Right lobe of liver (tissue), 6 donors: ENCODE data around the gene ELMOD3. TPM values are rescaled to one million over a fixed set of nuclear protein-coding genes. Genes with fewer than 3 reads are reported as not detected.

Experiments used
- ATAC-seq, 4 donors: fragments of 200-7000 bp; cut with Tn5 transposase; one replicate each; pipeline ENCODE4 v1.9.1; 2020; ENCODE audit warnings: mild to moderate bottlenecking in 4 of 4, moderate library complexity in 4 of 4
- DNase-seq, 3 donors: peaks; one replicate each; pipeline ENCODE4 v3.0.0-alpha.2; 2020
- H3K27ac ChIP-seq, 3 donors: fragments of 200-600 bp; one replicate each; pipeline ENCODE4 v1.8.0; 2022
- H3K27me3 ChIP-seq, 2 donors: fragments of 200-600 bp; one replicate each; pipeline ENCODE4 v1.8.0; 2022
- H3K36me3 ChIP-seq, 4 donors: fragments of 200-600 bp; sonication (generic) in 1 of 4; one replicate each; pipeline versions ENCODE4 v1.5.1 to v1.8.0; 2017 to 2022; ENCODE audit warnings: control low read depth in 1 of 4
- H3K4me1 ChIP-seq, 4 donors: fragments of 200-600 bp; sonication (generic) in 1 of 4; one replicate each; pipeline versions ENCODE4 v1.5.1 to v1.8.0; 2017 to 2022; ENCODE audit warnings: control low read depth in 1 of 4
- H3K4me3 ChIP-seq, 3 donors: fragments of 200-600 bp; one replicate each; pipeline ENCODE4 v1.8.0; 2022
- H3K9me3 ChIP-seq, 4 donors: fragments of 200-600 bp; sonication (generic) in 1 of 4; one replicate each; pipeline versions ENCODE4 v1.5.1 to v1.8.0; 2017 to 2022; ENCODE audit warnings: control low read depth in 1 of 4
- POLR2A ChIP-seq: fragments of 450-650 bp; IDR thresholded peaks from one replicate; pipeline ENCODE4 v1.6.1; 2017; ENCODE audit warnings: antibody characterized with exemption, mild to moderate bottlenecking
- whole genome bisulfite sequencing: methylation state at CpG from one replicate; pipeline ENCODE4 v1.1.6; 2018; ENCODE audit warnings: low coverage, low lambda C conversion rate; ENCODE audit not compliant: insufficient coverage; ENCODE audit errors: missing lambda C conversion rate; 5-methylcytosine and 5-hydroxymethylcytosine counted together
- intact Hi-C, 2 donors: fragments of 100-400 bp; cut with DNase I; formaldehyde crosslinking; loops; one replicate each; pipeline versions ENCODE4 v1.11.2 to v1.14.1; 2022
- long read RNA-seq: library from polyadenylated mRNA; unstranded; transcript quantifications from one replicate; pipeline ENCODE4 v2.0.0, GENCODE V29; 2019
- total RNA-seq, 6 experiments: library from RNA; depleted of rRNA in 2 of 6; stranded (reverse); fragments of >200 nt in 2 of 6; fragmentation: NEBNext Ultra II Directional in 3 of 6; extraction: Animal tissue kit (Norgen Biotek cat#: 25700) in 3 of 6; gene quantifications; one replicate each; pipeline versions ENCODE4 v1.1.0 to v1.2.4, GENCODE V29; 2016 to 2023
- TF ChIP-seq, protein P1 (sequence below), 4 donors: fragments of 200-600 bp in 3 of 4; fragments of 450-650 bp in 1 of 4; IDR thresholded peaks; one replicate each; pipeline versions ENCODE4 v1.5.1 to v1.8.0; 2016 to 2022; ENCODE audit warnings: antibody characterized with exemption in 4 of 4, mild to moderate bottlenecking in 2 of 4
- donor health status: DM: no; HTN: yes; CAD: no.
- donor health status: DM: no; HTN: no; CAD: no.
- donor health status: DM: no; HTN: no; CAD: no.
- donor health status: DM: no; HTN: yes; CAD: no.
- donor health status: DM: no; HTN: yes; CAD: no.

ELMOD3 gene
- 10 to 100 TPM in 3 of 6 experiments, 1 to 10 TPM in 3; 7.4 to 12.8 (median 9.5) TPM for total RNA-seq
- long read RNA-seq = 0 reads

DNA sequence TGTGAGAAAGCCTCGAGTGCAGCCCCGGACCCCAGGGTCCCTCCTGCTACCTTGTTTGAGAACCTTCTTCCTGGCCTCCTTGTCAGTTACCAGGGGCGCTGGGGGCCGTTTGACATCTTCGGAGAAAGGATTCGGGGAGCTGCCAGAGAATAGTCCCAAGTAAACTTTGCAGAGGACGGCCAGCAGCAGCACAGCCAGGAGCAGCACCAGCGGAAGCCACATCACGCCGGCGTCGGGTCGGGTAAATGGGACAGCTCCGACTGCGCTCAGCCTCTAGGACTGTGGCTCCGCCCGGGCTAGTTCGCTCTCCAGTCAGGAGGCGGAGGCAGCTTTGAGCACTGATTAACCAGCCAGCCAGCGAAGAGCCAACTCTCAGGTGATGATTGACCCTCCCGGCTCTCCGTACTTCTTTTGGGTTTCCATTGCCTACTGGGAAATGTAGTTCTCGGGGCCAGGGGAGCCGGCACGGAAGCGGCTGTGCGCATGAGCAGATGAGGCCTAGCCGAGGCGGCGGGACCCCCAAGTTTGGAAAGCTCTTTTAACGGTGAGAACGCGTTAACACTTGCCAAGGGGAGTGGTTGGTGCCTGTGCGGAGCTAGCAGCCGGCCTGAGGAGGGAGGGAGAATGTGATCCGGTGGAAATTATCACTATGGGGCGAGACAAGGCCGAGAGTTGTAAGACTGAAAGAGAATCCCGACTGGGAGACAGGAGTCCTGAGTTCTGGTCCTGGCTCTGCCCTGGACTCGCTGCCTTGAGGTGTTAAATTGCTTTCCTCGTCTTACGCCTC is at the start of gene ELMOD3, which contains the start of gene RETSAT:
TSS of gene ELMOD3 (plus strand) at position 484 of the 787 bp plus-strand sequence. CDS start 2,430 bp downstream, outside the sequence.
TSS of gene RETSAT (minus strand) at position 243 of the 787 bp plus-strand sequence. CDS start at position 222, 21 bp downstream.
- Histone ChIP-seq H3K4me1 (peaks cover 0 to 16% (median 3%) of the 10 kb centered on the region in 4 donors), H3K9me3 (no peaks in the 10 kb centered on the region), H3K27ac (peak within 1 kb of the TSS; percentile 81 to 89 (median 82)), H3K4me3 (peak within 1 kb of the TSS; percentile 73 to 91 (median 87)), H3K27me3 (no peaks in the 10 kb centered on the region), H3K36me3 (peaks cover 0 to 32% (median 12%) of the 10 kb centered on the region in 4 donors)
- TF ChIP-seq POLR2A = peak; percentile 98
- TF ChIP-seq, protein P1, sequence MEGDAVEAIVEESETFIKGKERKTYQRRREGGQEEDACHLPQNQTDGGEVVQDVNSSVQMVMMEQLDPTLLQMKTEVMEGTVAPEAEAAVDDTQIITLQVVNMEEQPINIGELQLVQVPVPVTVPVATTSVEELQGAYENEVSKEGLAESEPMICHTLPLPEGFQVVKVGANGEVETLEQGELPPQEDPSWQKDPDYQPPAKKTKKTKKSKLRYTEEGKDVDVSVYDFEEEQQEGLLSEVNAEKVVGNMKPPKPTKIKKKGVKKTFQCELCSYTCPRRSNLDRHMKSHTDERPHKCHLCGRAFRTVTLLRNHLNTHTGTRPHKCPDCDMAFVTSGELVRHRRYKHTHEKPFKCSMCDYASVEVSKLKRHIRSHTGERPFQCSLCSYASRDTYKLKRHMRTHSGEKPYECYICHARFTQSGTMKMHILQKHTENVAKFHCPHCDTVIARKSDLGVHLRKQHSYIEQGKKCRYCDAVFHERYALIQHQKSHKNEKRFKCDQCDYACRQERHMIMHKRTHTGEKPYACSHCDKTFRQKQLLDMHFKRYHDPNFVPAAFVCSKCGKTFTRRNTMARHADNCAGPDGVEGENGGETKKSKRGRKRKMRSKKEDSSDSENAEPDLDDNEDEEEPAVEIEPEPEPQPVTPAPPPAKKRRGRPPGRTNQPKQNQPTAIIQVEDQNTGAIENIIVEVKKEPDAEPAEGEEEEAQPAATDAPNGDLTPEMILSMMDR (IDR thresholded peaks at IDR 0.05) = no peak
- DNase-seq (peak; percentile 97 to 99 (median 98)), ATAC-seq (peak; percentile 97 to 98 (median 98))
- WGBS = 0% methylated on average over 12 of the region's 42 CpGs
- intact Hi-C loops = no loop called here

DNA sequence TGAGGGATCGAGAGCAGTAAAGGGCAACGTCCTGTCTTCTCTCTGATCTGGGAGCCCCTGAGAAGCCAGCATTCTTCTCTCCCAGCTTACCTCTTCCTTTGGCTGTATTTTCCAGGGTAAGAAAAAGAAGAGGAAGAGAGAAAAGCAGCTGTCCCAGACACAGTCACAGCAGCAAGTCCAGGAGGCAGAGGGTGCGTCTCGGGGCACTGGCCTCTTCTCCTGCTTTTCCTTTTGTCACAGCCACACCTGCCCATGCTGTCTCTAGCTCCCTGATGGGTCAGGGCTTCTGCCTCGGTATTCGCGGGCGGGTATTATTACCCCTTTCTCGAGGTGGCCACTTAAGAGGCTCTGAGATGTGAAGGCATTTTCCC is 47.1 kb upstream of the ELMOD3 start:
- ATAC-seq (peak in 1 of 4 donors; percentile 1), DNase-seq (no peak)
- WGBS = 59% methylated on average over 7 of the region's 9 CpGs
- peak overlapping the region; percentile 71 to 86 (median 80) for H3K27ac ChIP-seq
- H3K4me1 ChIP-seq = peaks cover 0 to 33% (median 15%) of the 10 kb centered on the region in 4 donors
- intact Hi-C loops = no loop called here
- H3K27me3 ChIP-seq = no peaks in the 10 kb centered on the region
- TF ChIP-seq, protein P1 (IDR thresholded peaks at IDR 0.05) = no peak
- TF ChIP-seq POLR2A = no peak
- no peaks in the 10 kb centered on the region for H3K36me3 ChIP-seq
- peak overlapping the region in 2 of 3 donors; percentile 15 to 22 for H3K4me3 ChIP-seq
- no peaks in the 10 kb centered on the region for H3K9me3 ChIP-seq

DNA sequence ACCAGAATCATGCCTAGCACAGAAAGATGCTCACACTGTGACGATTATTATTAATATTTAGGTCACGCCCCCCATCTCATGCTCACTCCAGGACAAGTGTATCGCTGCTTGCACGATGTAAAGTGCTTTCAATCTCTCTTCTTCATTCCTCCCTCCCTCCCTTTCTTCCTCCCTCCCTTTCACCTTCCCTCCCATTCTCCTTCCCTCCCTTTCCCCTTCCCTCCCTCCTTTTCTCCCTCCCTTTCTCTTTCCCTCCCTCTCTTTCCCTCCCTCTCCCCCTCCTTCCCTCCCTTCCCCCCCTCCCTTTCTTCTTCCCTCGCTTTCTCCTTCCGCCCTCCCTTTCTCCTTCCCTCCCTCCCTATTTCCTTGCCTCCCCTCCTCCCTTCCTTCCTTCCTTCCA is 46.4 kb upstream of the ELMOD3 start:
- 78% methylated on average over 6 of the region's 6 CpGs for WGBS

DNA sequence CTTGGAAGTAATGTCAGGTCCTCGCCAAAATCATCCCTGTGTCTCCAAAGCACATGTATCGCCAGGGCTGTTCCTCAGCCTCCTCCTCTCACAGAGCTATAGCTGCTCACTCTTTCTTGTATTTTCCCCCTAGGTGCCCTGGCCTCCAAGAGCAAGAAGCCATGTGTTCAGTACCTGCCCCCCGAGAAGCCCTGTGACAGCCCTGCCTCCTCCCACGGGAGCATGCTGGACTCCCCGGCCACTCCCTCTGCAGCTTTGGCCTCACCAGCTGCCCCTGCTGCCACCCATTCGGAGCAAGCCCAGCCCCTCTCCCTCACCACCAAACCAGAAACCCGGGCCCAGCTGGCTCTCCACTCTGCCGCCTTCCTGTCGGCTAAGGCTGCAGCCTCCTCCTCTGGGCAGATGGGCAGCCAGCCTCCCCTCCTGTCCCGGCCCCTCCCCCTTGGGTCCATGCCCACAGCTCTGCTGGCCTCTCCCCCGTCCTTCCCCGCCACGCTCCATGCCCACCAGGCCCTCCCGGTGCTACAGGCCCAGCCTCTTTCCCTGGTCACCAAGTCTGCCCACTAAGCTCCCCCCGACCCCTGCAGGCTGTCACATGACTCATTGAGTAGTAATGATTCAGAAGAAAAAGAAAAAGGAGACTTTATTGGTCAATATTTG is 45.5 kb upstream of the ELMOD3 start:
- DNase-seq = peak; percentile 76 to 82 (median 82)
- H3K27ac ChIP-seq = peak overlapping the region in 1 of 3 donors; percentile 37
- TF ChIP-seq, protein P1 (IDR thresholded peaks at IDR 0.05) = no peak
- H3K4me3 ChIP-seq = no peak overlapping the region
- WGBS = 39% methylated on average over 12 of the region's 15 CpGs
- no peaks in the 10 kb centered on the region for H3K9me3 ChIP-seq
- peak; percentile 60 to 77 (median 68) for ATAC-seq
- H3K36me3 ChIP-seq = no peaks in the 10 kb centered on the region
- peaks cover 0 to 33% (median 15%) of the 10 kb centered on the region in 4 donors for H3K4me1 ChIP-seq
- H3K27me3 ChIP-seq = no peaks in the 10 kb centered on the region
- intact Hi-C loops = no loop called here

More for the DNA sequence above, 46.4 kb upstream of the ELMOD3 start:
- no peak overlapping the region for H3K27ac ChIP-seq
- no peak overlapping the region for H3K4me3 ChIP-seq
- H3K27me3 ChIP-seq = no peaks in the 10 kb centered on the region
- no peaks in the 10 kb centered on the region for H3K36me3 ChIP-seq
- TF ChIP-seq POLR2A = no peak
- intact Hi-C loops = no loop called here
- H3K9me3 ChIP-seq = no peaks in the 10 kb centered on the region
- H3K4me1 ChIP-seq = peaks cover 0 to 33% (median 15%) of the 10 kb centered on the region in 4 donors
- ATAC-seq = no peak
- DNase-seq = no peak
